Right atrium auricular region (tissue), 2 donors: ENCODE measurements around the gene DUT. TPM values are rescaled to one million over a fixed set of nuclear protein-coding genes. Genes with fewer than 3 reads are reported as not detected.

Experiments
- DNase-seq: peaks from one replicate; pipeline ENCODE4 v3.0.0-alpha.2; 2019; ENCODE audit warnings: low spot score
- H3K27ac ChIP-seq, 2 donors: fragments of 200-600 bp; sonication (generic); 1 replicate in 1 of 2; 2 replicates in 1 of 2; pipeline ENCODE4 v1.5.1; 2016 to 2019
- H3K27me3 ChIP-seq, 2 donors: fragments of 200-600 bp; sonication (generic); one replicate each; pipeline versions ENCODE4 v1.5.1 to v1.6.0; 2017 to 2019
- H3K36me3 ChIP-seq: fragments of 200-600 bp; sonication (generic); one replicate; pipeline ENCODE4 v1.5.1; 2016
- H3K4me1 ChIP-seq, 2 donors: fragments of 200-600 bp; sonication (generic); one replicate each; pipeline versions ENCODE4 v1.5.1 to v1.6.0; 2017 to 2019
- H3K4me3 ChIP-seq, 2 donors: fragments of 200-600 bp; sonication (generic); 1 replicate in 1 of 2; 2 replicates in 1 of 2; pipeline ENCODE4 v1.5.1; 2017 to 2019; ENCODE audit warnings: mild to moderate bottlenecking in 1 of 2, moderate library complexity in 1 of 2
- H3K9me3 ChIP-seq, 2 donors: fragments of 200-600 bp; sonication (generic); one replicate each; pipeline ENCODE4 v1.5.1; 2019
- CTCF ChIP-seq, 2 donors: fragments of 200-600 bp; sonication (generic); IDR thresholded peaks; one replicate each; pipeline ENCODE4 v1.5.1; 2019; ENCODE audit warnings: antibody characterized with exemption in 2 of 2
- total RNA-seq, 2 donors: library from RNA; depleted of rRNA; stranded (reverse); fragments of >200 nt; gene quantifications; one replicate each; pipeline ENCODE4 v1.1.0, GENCODE V29; 2016

The DUT gene
- total RNA-seq, 2 donors from 2014 or later = 64.5 to 109 TPM

- DNase-seq = no peak
- Histone ChIP-seq H3K36me3 (no peaks in the 10 kb centered on the region), H3K4me3 (no peak overlapping the region), H3K9me3 (no peaks in the 10 kb centered on the region), H3K27ac (no peak overlapping the region), H3K27me3 (no peaks in the 10 kb centered on the region), H3K4me1 (peaks cover 0 to 17% of the 10 kb centered on the region in 2 donors)
- no peak for TF ChIP-seq CTCF (IDR thresholded peaks at IDR 0.05)
Observed at GRCh38 chr15:48384616-48385015, 53.4 kb downstream of the DUT start.

GRCh38 chr15:48385031-48385830 lies 54.0 kb downstream of the DUT start:
- Histone ChIP-seq H3K27ac (no peak overlapping the region), H3K9me3 (no peaks in the 10 kb centered on the region), H3K36me3 (no peaks in the 10 kb centered on the region), H3K4me3 (no peak overlapping the region), H3K4me1 (peaks cover 0 to 22% of the 10 kb centered on the region in 2 donors), H3K27me3 (no peaks in the 10 kb centered on the region)
- TF ChIP-seq CTCF (IDR thresholded peaks at IDR 0.05) = no peak
- no peak for DNase-seq

GRCh38 chr15:48388016-48388851 lies 57.0 kb downstream of the DUT start:
- no peaks in the 10 kb centered on the region for H3K27me3 ChIP-seq
- no peaks in the 10 kb centered on the region for H3K9me3 ChIP-seq
- no peaks in the 10 kb centered on the region for H3K36me3 ChIP-seq
- DNase-seq = no peak
- peaks cover 0 to 26% of the 10 kb centered on the region in 2 donors for H3K4me1 ChIP-seq
- H3K27ac ChIP-seq = no peak overlapping the region
- TF ChIP-seq CTCF (IDR thresholded peaks at IDR 0.05) = no peak
- H3K4me3 ChIP-seq = no peak overlapping the region

GRCh38 chr15:48388910-48389309 lies 57.7 kb downstream of the DUT start:
- Histone ChIP-seq H3K27me3 (no peaks in the 10 kb centered on the region), H3K36me3 (no peaks in the 10 kb centered on the region), H3K27ac (peak overlapping the region; percentile 57 to 67), H3K4me3 (no peak overlapping the region), H3K4me1 (peaks cover 0 to 26% of the 10 kb centered on the region in 2 donors), H3K9me3 (no peaks in the 10 kb centered on the region)
- no peak for TF ChIP-seq CTCF (IDR thresholded peaks at IDR 0.05)
- no peak for DNase-seq

GRCh38 chr15:48389691-48390143 lies 58.5 kb downstream of the DUT start:
- no peaks in the 10 kb centered on the region for H3K27me3 ChIP-seq
- no peaks in the 10 kb centered on the region for H3K36me3 ChIP-seq
- H3K4me3 ChIP-seq = no peak overlapping the region
- no peaks in the 10 kb centered on the region for H3K9me3 ChIP-seq
- H3K27ac ChIP-seq = peak overlapping the region; percentile 57 to 67
- TF ChIP-seq CTCF (IDR thresholded peaks at IDR 0.05) = no peak
- DNase-seq = no peak
- H3K4me1 ChIP-seq = peaks cover 0 to 34% of the 10 kb centered on the region in 2 donors
